ENCODE results near the gene BRIP1. TPM values are rescaled to one million over a fixed set of nuclear protein-coding genes. Genes with fewer than 3 reads are reported as not detected.

Gene BRIP1
- total RNA-seq, 1 donor from 2014 or later, result 6.4 TPM

DNA sequence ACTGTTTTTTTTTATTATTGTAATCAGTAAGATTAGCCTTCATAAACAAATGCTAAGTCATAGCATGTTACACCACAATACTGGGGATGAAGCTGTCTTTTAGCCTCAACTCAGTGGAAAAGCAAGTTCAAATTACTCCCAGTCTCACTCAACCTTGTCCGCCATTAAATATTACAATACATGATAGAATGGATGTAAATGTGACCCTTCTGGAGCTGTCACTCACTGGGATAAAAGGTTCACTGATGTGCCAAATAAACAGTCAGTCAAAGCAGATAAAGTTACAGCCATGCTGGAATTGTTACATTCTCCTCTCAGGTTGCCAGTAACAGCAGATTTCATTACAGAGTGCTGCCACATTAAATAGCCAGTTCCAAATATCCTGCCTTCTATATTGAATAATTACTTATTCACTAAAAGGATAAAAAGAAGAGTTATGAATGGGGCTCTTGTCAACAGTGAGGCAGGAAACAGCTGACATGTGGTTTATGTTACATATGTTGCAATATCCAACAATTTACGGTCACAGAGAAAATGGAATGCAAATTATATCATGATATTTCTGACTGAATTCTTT, 53.4 kb downstream of the BRIP1 start:
- Histone ChIP-seq H4K20me1 (ENCODE audit: insufficient read depth, low read length) (no peaks in the 10 kb centered on the region), H3K4me2 (ENCODE audit: low read length) (no peak overlapping the region), H3K9ac (ENCODE audit: low read length) (no peak overlapping the region), H3K79me2 (ENCODE audit: insufficient read depth, low read length) (peaks cover 3% of the 10 kb centered on the region), H3K27ac (ENCODE audit: low read depth, low read length) (peak overlapping the region; percentile 18), H3K27me3 (ENCODE audit: insufficient read depth, low read length) (no peaks in the 10 kb centered on the region), H3K4me1 (ENCODE audit: insufficient read depth, low read length) (peaks cover 19% of the 10 kb centered on the region), H3K9me3 (ENCODE audit: insufficient read depth, low read depth, low read length) (no peaks in the 10 kb centered on the region), H3K36me3 (ENCODE audit: insufficient read depth, low read length) (no peaks in the 10 kb centered on the region), H3K4me3 (ENCODE audit: insufficient read depth, low read depth, low read length) (no peak overlapping the region), H2AFZ (ENCODE audit: low read depth, low read length) (no peak overlapping the region)
- DNase-seq (ENCODE audit: low read depth) (peak; percentile 55), FAIRE-seq (no peak)
- TF ChIP-seq, protein P1, sequence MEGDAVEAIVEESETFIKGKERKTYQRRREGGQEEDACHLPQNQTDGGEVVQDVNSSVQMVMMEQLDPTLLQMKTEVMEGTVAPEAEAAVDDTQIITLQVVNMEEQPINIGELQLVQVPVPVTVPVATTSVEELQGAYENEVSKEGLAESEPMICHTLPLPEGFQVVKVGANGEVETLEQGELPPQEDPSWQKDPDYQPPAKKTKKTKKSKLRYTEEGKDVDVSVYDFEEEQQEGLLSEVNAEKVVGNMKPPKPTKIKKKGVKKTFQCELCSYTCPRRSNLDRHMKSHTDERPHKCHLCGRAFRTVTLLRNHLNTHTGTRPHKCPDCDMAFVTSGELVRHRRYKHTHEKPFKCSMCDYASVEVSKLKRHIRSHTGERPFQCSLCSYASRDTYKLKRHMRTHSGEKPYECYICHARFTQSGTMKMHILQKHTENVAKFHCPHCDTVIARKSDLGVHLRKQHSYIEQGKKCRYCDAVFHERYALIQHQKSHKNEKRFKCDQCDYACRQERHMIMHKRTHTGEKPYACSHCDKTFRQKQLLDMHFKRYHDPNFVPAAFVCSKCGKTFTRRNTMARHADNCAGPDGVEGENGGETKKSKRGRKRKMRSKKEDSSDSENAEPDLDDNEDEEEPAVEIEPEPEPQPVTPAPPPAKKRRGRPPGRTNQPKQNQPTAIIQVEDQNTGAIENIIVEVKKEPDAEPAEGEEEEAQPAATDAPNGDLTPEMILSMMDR (IDR thresholded peaks at IDR 0.05; ENCODE audit: insufficient read depth, low read depth, low read length), result no peak
- TF ChIP-seq EZH2 (IDR thresholded peaks at IDR 0.05; ENCODE audit: insufficient read depth, low read length), result no peak
- H3K4me3 Mint-ChIP-seq (ENCODE audit: unreplicated experiment), result no peak overlapping the region
- no peaks in the 10 kb centered on the region for H3K9me3 Mint-ChIP-seq (ENCODE audit: unreplicated experiment)
- H3K4me1 Mint-ChIP-seq (ENCODE audit: low read depth, unreplicated experiment), result peaks cover 13% of the 10 kb centered on the region
- no peak overlapping the region for H3K27ac Mint-ChIP-seq (ENCODE audit: unreplicated experiment)
- no peaks in the 10 kb centered on the region for H3K36me3 Mint-ChIP-seq (ENCODE audit: low read depth, unreplicated experiment)
- no peaks in the 10 kb centered on the region for H3K27me3 Mint-ChIP-seq (ENCODE audit: low read depth, unreplicated experiment)

GRCh38 chr17:61808442-61808841, 54.9 kb downstream of the BRIP1 start:
- no peak overlapping the region for H2AFZ ChIP-seq (ENCODE audit: low read depth, low read length)
- DNase-seq (ENCODE audit: low read depth) (no peak), FAIRE-seq (no peak)
- H3K4me3 Mint-ChIP-seq (ENCODE audit: unreplicated experiment), result no peak overlapping the region
- no peak overlapping the region for H3K27ac ChIP-seq (ENCODE audit: low read depth, low read length)
- TF ChIP-seq, protein P1 (IDR thresholded peaks at IDR 0.05; ENCODE audit: insufficient read depth, low read depth, low read length), result no peak
- no peak for TF ChIP-seq EZH2 (IDR thresholded peaks at IDR 0.05; ENCODE audit: insufficient read depth, low read length)
- H3K79me2 ChIP-seq (ENCODE audit: insufficient read depth, low read length), result peaks cover 6% of the 10 kb centered on the region
- H3K27me3 ChIP-seq (ENCODE audit: insufficient read depth, low read length), result no peaks in the 10 kb centered on the region
- no peaks in the 10 kb centered on the region for H3K36me3 Mint-ChIP-seq (ENCODE audit: low read depth, unreplicated experiment)
- no peak overlapping the region for H3K9ac ChIP-seq (ENCODE audit: low read length)
- H3K4me2 ChIP-seq (ENCODE audit: low read length), result no peak overlapping the region
- no peaks in the 10 kb centered on the region for H3K9me3 ChIP-seq (ENCODE audit: insufficient read depth, low read depth, low read length)
- no peaks in the 10 kb centered on the region for H3K27me3 Mint-ChIP-seq (ENCODE audit: low read depth, unreplicated experiment)
- H3K4me1 Mint-ChIP-seq (ENCODE audit: low read depth, unreplicated experiment), result peaks cover 13% of the 10 kb centered on the region
- no peaks in the 10 kb centered on the region for H3K9me3 Mint-ChIP-seq (ENCODE audit: unreplicated experiment)
- H3K27ac Mint-ChIP-seq (ENCODE audit: unreplicated experiment), result no peak overlapping the region
- no peak overlapping the region for H3K4me3 ChIP-seq (ENCODE audit: insufficient read depth, low read depth, low read length)
- H3K4me1 ChIP-seq (ENCODE audit: insufficient read depth, low read length), result peaks cover 19% of the 10 kb centered on the region
- no peaks in the 10 kb centered on the region for H3K36me3 ChIP-seq (ENCODE audit: insufficient read depth, low read length)
- H4K20me1 ChIP-seq (ENCODE audit: insufficient read depth, low read length), result no peaks in the 10 kb centered on the region

DNA sequence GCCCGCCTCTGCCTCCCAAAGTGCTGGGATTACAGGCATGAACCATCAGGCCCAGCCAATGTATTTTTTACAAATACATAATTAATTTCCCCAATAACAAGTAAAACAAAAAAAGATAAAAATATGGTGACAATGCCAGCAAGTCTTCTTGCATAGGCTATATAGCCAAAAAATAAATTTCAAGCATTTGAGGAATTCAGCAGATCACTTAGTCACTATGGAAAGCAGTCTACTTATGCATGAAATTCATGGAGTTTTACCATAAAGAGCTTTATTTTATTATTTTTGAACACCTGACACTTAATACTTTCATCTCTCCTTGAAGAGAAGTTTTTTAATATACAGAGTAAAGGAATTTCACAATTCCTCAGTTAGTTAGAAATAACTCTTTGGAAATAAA, 56.4 kb downstream of the BRIP1 start:
- Histone ChIP-seq H3K79me2 (ENCODE audit: insufficient read depth, low read length) (peaks cover 6% of the 10 kb centered on the region), H3K9me3 (ENCODE audit: insufficient read depth, low read depth, low read length) (no peaks in the 10 kb centered on the region), H2AFZ (ENCODE audit: low read depth, low read length) (no peak overlapping the region), H3K4me1 (ENCODE audit: insufficient read depth, low read length) (peaks cover 19% of the 10 kb centered on the region), H4K20me1 (ENCODE audit: insufficient read depth, low read length) (no peaks in the 10 kb centered on the region), H3K27ac (ENCODE audit: low read depth, low read length) (no peak overlapping the region), H3K4me3 (ENCODE audit: insufficient read depth, low read depth, low read length) (no peak overlapping the region), H3K27me3 (ENCODE audit: insufficient read depth, low read length) (no peaks in the 10 kb centered on the region), H3K36me3 (ENCODE audit: insufficient read depth, low read length) (no peaks in the 10 kb centered on the region), H3K4me2 (ENCODE audit: low read length) (no peak overlapping the region), H3K9ac (ENCODE audit: low read length) (no peak overlapping the region)
- no peak for FAIRE-seq
- no peaks in the 10 kb centered on the region for H3K9me3 Mint-ChIP-seq (ENCODE audit: unreplicated experiment)
- no peaks in the 10 kb centered on the region for H3K27me3 Mint-ChIP-seq (ENCODE audit: low read depth, unreplicated experiment)
- H3K4me1 Mint-ChIP-seq (ENCODE audit: low read depth, unreplicated experiment), result peaks cover 13% of the 10 kb centered on the region
- H3K27ac Mint-ChIP-seq (ENCODE audit: unreplicated experiment), result peak overlapping the region; percentile 41
- peak; percentile 32 for DNase-seq (ENCODE audit: low read depth)
- TF ChIP-seq EZH2 (IDR thresholded peaks at IDR 0.05; ENCODE audit: insufficient read depth, low read length), result no peak
- TF ChIP-seq, protein P1 (IDR thresholded peaks at IDR 0.05; ENCODE audit: insufficient read depth, low read depth, low read length), result no peak
- no peaks in the 10 kb centered on the region for H3K36me3 Mint-ChIP-seq (ENCODE audit: low read depth, unreplicated experiment)
- H3K4me3 Mint-ChIP-seq (ENCODE audit: unreplicated experiment), result no peak overlapping the region
